ENCODE data around the gene AHNAK2.
"Not testable (repeated sequence)": the region's sequence is repeated elsewhere in the genome, so short reads cannot be mapped to it uniquely, and the experiment has no call there.

AHNAK2 gene

GRCh38 chr14:104950021-104950420 is 28.2 kb downstream of the AHNAK2 start:
- Histone ChIP-seq H3K36me3 (ENCODE audit: control insufficient read depth in 2 of 2, insufficient read depth in 1 of 2, low read length in 2 of 2) (no peaks in the 10 kb centered on the region), H3K4me1 (ENCODE audit: control insufficient read depth, insufficient read depth, low read length) (no peaks in the 10 kb centered on the region), H3K27ac (ENCODE audit: extremely low read depth, low read depth, low read length) (no peak overlapping the region), H3K4me3 (ENCODE audit: low read depth, low read length) (no peak overlapping the region), H3K9me3 (ENCODE audit: control insufficient read depth, insufficient read depth, low read depth, low read length) (no peaks in the 10 kb centered on the region)
- no peak for TF ChIP-seq ZNF843 (tag by site-specific recombination; IDR thresholded peaks at IDR 0.05)
- no peak for TF ChIP-seq ZNF514 (tag by site-specific recombination; IDR thresholded peaks at IDR 0.05)
- POLR2A ChIA-PET = no interaction called here
- CTCF ChIA-PET = no interaction called here

GRCh38 chr14:104949406-104949955 is 28.7 kb downstream of the AHNAK2 start:
- H3K27ac ChIP-seq (ENCODE audit: extremely low read depth, low read depth, low read length); H3K36me3 ChIP-seq (ENCODE audit: control insufficient read depth in 2 of 2, insufficient read depth in 1 of 2, low read length in 2 of 2); H3K4me3 ChIP-seq (ENCODE audit: low read depth, low read length); CTCF ChIA-PET; H3K9me3 ChIP-seq (ENCODE audit: control insufficient read depth, insufficient read depth, low read depth, low read length); H3K4me1 ChIP-seq (ENCODE audit: control insufficient read depth, insufficient read depth, low read length); POLR2A ChIA-PET: not testable (repeated sequence)

- Histone ChIP-seq H3K36me3 (ENCODE audit: control insufficient read depth in 2 of 2, insufficient read depth in 1 of 2, low read length in 2 of 2) (no peaks in the 10 kb centered on the region), H3K4me3 (ENCODE audit: low read depth, low read length) (no peak overlapping the region), H3K4me1 (ENCODE audit: control insufficient read depth, insufficient read depth, low read length) (no peaks in the 10 kb centered on the region), H3K9me3 (ENCODE audit: control insufficient read depth, insufficient read depth, low read depth, low read length) (no peaks in the 10 kb centered on the region), H3K27ac (ENCODE audit: extremely low read depth, low read depth, low read length) (no peak overlapping the region)
- ChIA-PET CTCF (no interaction called here), POLR2A (no interaction called here)
- TF ChIP-seq PRDM10 (tag by site-specific recombination; IDR thresholded peaks at IDR 0.05) (no peak), ELK4 (IDR thresholded peaks at IDR 0.05; ENCODE audit: borderline replicate concordance, low read depth, low read length) (no peak), SP3 (tag by site-specific recombination; IDR thresholded peaks at IDR 0.05) (no peak), ZBTB6 (tag by site-specific recombination; IDR thresholded peaks at IDR 0.05) (no peak), ZNF18 (tag by site-specific recombination; IDR thresholded peaks at IDR 0.05) (no peak), ZNF146 (tag by site-specific recombination; IDR thresholded peaks at IDR 0.05) (no peak), ZBTB17 (tag by site-specific recombination; IDR thresholded peaks at IDR 0.05) (no peak), SCRT2 (tag by site-specific recombination; IDR thresholded peaks at IDR 0.05) (no peak), ZFP41 (tag by site-specific recombination; IDR thresholded peaks at IDR 0.05; ENCODE audit: borderline replicate concordance) (no peak), ZNF10 (tag by site-specific recombination; IDR thresholded peaks at IDR 0.05) (no peak), CTCF (tag by site-specific recombination; IDR thresholded peaks at IDR 0.05) (no peak), PRDM2 (tag by site-specific recombination; IDR thresholded peaks at IDR 0.05; ENCODE audit: borderline replicate concordance) (no peak)
These were observed 29.5 kb downstream of the AHNAK2 start for GRCh38 chr14:104948736-104949031.

Data from HEK293 (cell line).